HEK293 (cell line): ENCODE measurements around the gene COL24A1.
"Not testable (repeated sequence)": the region's sequence is repeated elsewhere in the genome, so short reads cannot be mapped to it uniquely, and the experiment has no call there.

Source experiments
- CTCF ChIA-PET: fragments of 350-600 bp; formaldehyde crosslinking; extraction: SDS; loops from one replicate; lab custom pipeline; 2021; ENCODE audit warnings: antibody characterized with exemption; lab: Yijun Ruan, JAX
- POLR2A ChIA-PET: fragments of 300-600 bp; formaldehyde crosslinking; extraction: SDS; loops from one replicate; lab custom pipeline; 2020; ENCODE audit warnings: antibody characterized with exemption, inconsistent platforms; lab: Yijun Ruan, JAX
- H3K27ac ChIP-seq: fragments of 200-500 bp; sonication (Bioruptor generic); 2 replicates; pipeline ENCODE4 v1.5.1; 2014; ENCODE audit warnings: low read depth, low read length, control low read depth, inconsistent platforms; ENCODE audit errors: extremely low read depth
- H3K36me3 ChIP-seq, 2 experiments: fragments of 200-500 bp in 1 of 2; sonication (Bioruptor generic) in 1 of 2; 1 replicate in 1 of 2; 2 replicates in 1 of 2; pipeline ENCODE4 v1.5.1; 2014 to 2017; ENCODE audit warnings: inconsistent platforms in 2 of 2, low read length in 2 of 2; ENCODE audit not compliant: control insufficient read depth in 2 of 2, insufficient read depth in 1 of 2
- H3K4me1 ChIP-seq: fragments of 200-500 bp; sonication (Bioruptor generic); 2 replicates; pipeline ENCODE4 v1.5.1; 2014; ENCODE audit warnings: mild to moderate bottlenecking, low read length, inconsistent platforms; ENCODE audit not compliant: control insufficient read depth, insufficient read depth
- H3K4me3 ChIP-seq: 2 replicates; pipeline ENCODE4 v1.5.1; 2011; ENCODE audit warnings: low read depth, mild to moderate bottlenecking, control low read depth, low read length, moderate library complexity
- H3K9me3 ChIP-seq: fragments of 200-500 bp; sonication (Bioruptor generic); 2 replicates; pipeline ENCODE4 v1.5.1; 2014; ENCODE audit warnings: low read depth, low read length, inconsistent platforms; ENCODE audit not compliant: control insufficient read depth, insufficient read depth
- OVOL3 ChIP-seq: fragments of 450-650 bp; formaldehyde crosslinking; IDR thresholded peaks from 2 replicates; pipeline ENCODE4 v1.5.1; 2016; ENCODE audit warnings: missing biosample characterization, missing genetic modification characterization
- REPIN1 ChIP-seq: fragments of 450-650 bp; formaldehyde crosslinking; IDR thresholded peaks from 2 replicates; pipeline ENCODE4 v1.5.1; 2017; ENCODE audit warnings: missing biosample characterization, missing genetic modification characterization, low read depth
- YY1 ChIP-seq: fragments of 450-650 bp; formaldehyde crosslinking; IDR thresholded peaks from 2 replicates; pipeline ENCODE4 v1.5.1; 2018; ENCODE audit warnings: missing biosample characterization, missing genetic modification characterization
- YY2 ChIP-seq: fragments of 450-650 bp; formaldehyde crosslinking; IDR thresholded peaks from 2 replicates; pipeline ENCODE4 v1.5.1; 2016; ENCODE audit warnings: missing biosample characterization, missing genetic modification characterization
- ZBTB7A ChIP-seq: fragments of 450-650 bp; formaldehyde crosslinking; IDR thresholded peaks from 2 replicates; pipeline ENCODE4 v1.5.1; 2016; ENCODE audit warnings: low read depth, missing biosample characterization, missing genetic modification characterization
- ZFP3 ChIP-seq: fragments of 450-650 bp; formaldehyde crosslinking; IDR thresholded peaks from 2 replicates; pipeline ENCODE4 v1.5.1; 2016; ENCODE audit warnings: low read depth, missing biosample characterization, missing genetic modification characterization
- ZNF132 ChIP-seq: fragments of 450-650 bp; formaldehyde crosslinking; IDR thresholded peaks from 2 replicates; pipeline ENCODE4 v1.5.1; 2017; ENCODE audit warnings: missing biosample characterization, missing genetic modification characterization, borderline replicate concordance
- ZNF148 ChIP-seq: fragments of 450-650 bp; formaldehyde crosslinking; IDR thresholded peaks from 2 replicates; pipeline ENCODE4 v1.5.0; 2017; ENCODE audit warnings: missing biosample characterization, missing genetic modification characterization, borderline replicate concordance
- ZNF19 ChIP-seq: fragments of 450-650 bp; formaldehyde crosslinking; IDR thresholded peaks from 2 replicates; pipeline ENCODE4; 2016; ENCODE audit warnings: missing biosample characterization, missing genetic modification characterization, low read depth
- ZNF211 ChIP-seq: fragments of 450-650 bp; formaldehyde crosslinking; IDR thresholded peaks from 2 replicates; pipeline ENCODE4 v1.5.1; 2016; ENCODE audit warnings: low read depth, missing biosample characterization, missing genetic modification characterization
- ZNF266 ChIP-seq: fragments of 450-650 bp; formaldehyde crosslinking; IDR thresholded peaks from 2 replicates; pipeline ENCODE4 v1.5.1; 2016; ENCODE audit warnings: missing biosample characterization, missing genetic modification characterization, low read depth
- ZNF274 ChIP-seq, 2 experiments: fragments of 200-500 bp in 1 of 2; fragments of 450-650 bp in 1 of 2; sonication (Bioruptor generic) in 1 of 2; formaldehyde crosslinking in 1 of 2; IDR thresholded peaks; 2 replicates each; pipeline versions ENCODE4 v1.5.1 to v1.6.1; 2014 to 2016; ENCODE audit warnings: borderline replicate concordance in 1 of 2, inconsistent platforms in 1 of 2, low read length in 1 of 2, missing biosample characterization in 1 of 2, missing genetic modification characterization in 1 of 2
- ZNF513 ChIP-seq: fragments of 450-650 bp; IDR thresholded peaks from 2 replicates; pipeline ENCODE4 v1.5.1; 2018; ENCODE audit warnings: missing biosample characterization, missing genetic modification characterization
- ZNF639 ChIP-seq: fragments of 450-650 bp; formaldehyde crosslinking; IDR thresholded peaks from 2 replicates; pipeline ENCODE4 v1.5.1; 2016; ENCODE audit warnings: missing biosample characterization, missing genetic modification characterization
- ZNF747 ChIP-seq: fragments of 450-650 bp; formaldehyde crosslinking; IDR thresholded peaks from 2 replicates; pipeline ENCODE4 v1.5.1; 2016; ENCODE audit warnings: missing biosample characterization, missing genetic modification characterization
- ZNF777 ChIP-seq: fragments of 450-650 bp; formaldehyde crosslinking; IDR thresholded peaks from 2 replicates; pipeline ENCODE4 v1.5.1; 2017; ENCODE audit warnings: missing biosample characterization, missing genetic modification characterization, borderline replicate concordance
- ZSCAN18 ChIP-seq: fragments of 450-650 bp; formaldehyde crosslinking; IDR thresholded peaks from 2 replicates; pipeline ENCODE4 v1.5.1; 2016; ENCODE audit warnings: missing biosample characterization, missing genetic modification characterization

Gene COL24A1

DNA sequence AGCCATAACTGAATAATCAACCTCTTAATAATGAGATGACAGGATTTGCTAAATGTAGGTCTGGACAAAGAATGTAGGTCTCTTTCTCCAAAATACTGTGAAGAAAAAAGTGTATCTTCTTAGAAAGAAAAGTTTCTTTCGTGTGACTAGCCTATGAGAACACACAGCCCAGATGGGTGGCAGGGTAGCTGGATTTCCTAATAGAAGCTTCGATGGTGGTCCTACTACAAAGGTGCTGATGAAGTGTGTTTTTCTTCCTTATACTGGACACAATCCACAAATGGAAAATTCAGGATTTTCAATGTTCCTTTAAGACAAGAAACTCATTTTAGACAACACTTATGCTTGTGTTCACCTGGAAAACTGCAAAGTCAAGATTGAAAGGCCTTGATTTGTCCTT is 358.2 kb downstream of the COL24A1 start (continued):
- TF ChIP-seq ZNF274 (IDR thresholded peaks at IDR 0.05; ENCODE audit: low read length) (no peak), ZNF274 (tag by site-specific recombination; IDR thresholded peaks at IDR 0.05; ENCODE audit: borderline replicate concordance) (no peak), REPIN1 (tag by site-specific recombination) (no peak), ZNF132 (tag by site-specific recombination) (no peak)

GRCh38 chr1:85777021-85777420 is 379.6 kb downstream of the COL24A1 start:
- H3K9me3 ChIP-seq, CTCF ChIA-PET, POLR2A ChIA-PET: not testable (repeated sequence)

DNA sequence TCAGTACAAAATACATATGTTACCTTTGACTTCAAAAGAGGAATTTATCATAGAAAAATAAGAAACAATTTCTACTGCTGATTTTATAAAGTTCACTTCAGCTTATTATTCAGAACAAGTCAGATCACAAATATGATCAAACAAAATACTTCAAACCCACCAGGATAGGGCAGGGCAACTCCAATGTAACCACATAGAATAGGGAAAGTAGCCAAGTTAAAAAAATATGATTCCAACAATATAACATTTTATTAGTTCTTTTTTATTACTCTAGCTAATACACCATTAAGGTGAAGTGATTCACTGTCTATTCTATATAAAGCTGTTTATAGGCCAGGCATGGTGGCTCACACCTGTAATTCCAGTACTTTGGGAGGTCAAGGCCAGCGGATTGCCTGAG is 393.8 kb downstream of the COL24A1 start:
- ChIA-PET CTCF (interaction anchor here (0.8 kb wide), 1 partner anchor 391 kb away, joined by 4 read pairs; no protein-coding TSS in a partner anchor), POLR2A (no interaction called here)
- no peaks in the 10 kb centered on the region for H3K4me1 ChIP-seq
- no peak overlapping the region for H3K4me3 ChIP-seq
- H3K27ac ChIP-seq, result no peak overlapping the region
- TF ChIP-seq YY1 (no peak), ZNF777 (tag by site-specific recombination) (no peak), ZNF513 (tag by site-specific recombination) (no peak), ZNF19 (tag by site-specific recombination) (no peak)
- H3K36me3 ChIP-seq, result no peaks in the 10 kb centered on the region
- no peaks in the 10 kb centered on the region for H3K9me3 ChIP-seq

More at GRCh38 chr1:85777021-85777420, 379.6 kb downstream of the COL24A1 start:
- H3K4me1 ChIP-seq, H3K4me3 ChIP-seq, H3K36me3 ChIP-seq, H3K27ac ChIP-seq: not testable (repeated sequence)

- POLR2A ChIA-PET, result no interaction called here
- CTCF ChIA-PET, result interaction anchor here (1.2 kb wide), 1 partner anchor 10 kb away, joined by 3 read pairs; no protein-coding TSS in a partner anchor
- TF ChIP-seq YY2 (no peak), ZNF266 (no peak), ZNF211 (no peak), ZNF747 (tag by site-specific recombination) (no peak), ZNF148 (tag by site-specific recombination) (no peak), OVOL3 (tag by site-specific recombination) (no peak)
- Histone ChIP-seq H3K27ac (no peak overlapping the region), H3K9me3 (no peaks in the 10 kb centered on the region), H3K36me3 (no peaks in the 10 kb centered on the region), H3K4me1 (no peaks in the 10 kb centered on the region), H3K4me3 (no peak overlapping the region)
These were observed 399.7 kb downstream of the COL24A1 start for GRCh38 chr1:85756864-85757263.

DNA sequence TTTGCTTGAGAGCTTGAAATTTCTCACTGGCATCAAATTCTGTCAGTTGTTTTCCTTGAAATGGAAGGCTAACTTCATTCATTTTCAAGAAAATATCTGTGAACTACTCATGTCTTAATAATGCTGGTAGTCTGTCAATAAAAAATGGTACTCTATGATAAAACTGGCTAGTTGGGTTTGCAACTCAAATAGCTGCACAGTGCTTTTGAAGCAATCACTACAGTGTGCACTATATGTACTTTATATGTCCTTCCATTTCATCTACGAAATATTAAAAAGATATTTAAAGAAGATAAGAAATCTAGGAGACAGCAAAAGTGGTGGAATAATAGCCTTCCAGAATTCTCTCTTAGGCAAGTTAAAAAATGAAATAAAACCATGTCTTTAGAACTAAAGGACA is 408.5 kb downstream of the COL24A1 start:
- ChIA-PET POLR2A (no interaction called here), CTCF (interaction anchor here (1.3 kb wide), 1 partner anchor 13 kb away, joined by 8 read pairs; no protein-coding TSS in a partner anchor)
- Histone ChIP-seq H3K9me3 (no peaks in the 10 kb centered on the region), H3K36me3 (no peaks in the 10 kb centered on the region), H3K4me3 (no peak overlapping the region), H3K4me1 (no peaks in the 10 kb centered on the region), H3K27ac (no peak overlapping the region)
- no peak for TF ChIP-seq ZBTB7A (tag by site-specific recombination)
- TF ChIP-seq ZSCAN18, result no peak
- no peak for TF ChIP-seq ZNF639 (tag by site-specific recombination)
- TF ChIP-seq ZFP3 (tag by site-specific recombination), result no peak
